GM19351 (cell line): ENCODE measurements around the gene RBMS3.

Experiments
- ATAC-seq: cut with Tn5 transposase; IDR thresholded peaks from one replicate; pipeline ENCODE4 v1.9.1; 2021; ENCODE audit warnings: mild to moderate bottlenecking, moderate library complexity; ENCODE audit not compliant: unreplicated experiment

RBMS3 gene

GRCh38 chr3:29919571-29919970 lies 638.7 kb downstream of the RBMS3 start:
- no peak for ATAC-seq

GRCh38 chr3:29922992-29923746 lies 642.3 kb downstream of the RBMS3 start:
- no peak for ATAC-seq

GRCh38 chr3:29924783-29925561 lies 644.1 kb downstream of the RBMS3 start:
- no peak for ATAC-seq

DNA sequence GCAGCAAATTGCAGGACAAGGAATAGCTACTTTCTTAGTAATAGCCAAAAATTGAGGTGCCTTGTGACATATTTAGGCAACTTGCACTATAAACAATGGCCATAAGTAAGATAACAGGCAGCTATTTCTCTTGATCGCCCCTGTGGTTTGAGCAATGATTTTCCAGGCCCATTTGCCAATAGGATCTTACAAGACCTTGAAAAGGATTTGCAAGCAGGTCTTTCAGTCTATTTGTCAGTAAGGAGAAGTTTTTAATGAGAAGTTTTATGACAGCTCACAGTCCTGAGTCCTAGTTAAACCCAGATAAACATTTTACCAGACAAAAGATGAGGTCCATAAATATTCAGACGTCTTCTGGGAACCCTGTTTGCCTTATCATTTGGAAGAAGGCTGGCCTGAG lies 645.5 kb downstream of the RBMS3 start:
- ATAC-seq = no peak

DNA sequence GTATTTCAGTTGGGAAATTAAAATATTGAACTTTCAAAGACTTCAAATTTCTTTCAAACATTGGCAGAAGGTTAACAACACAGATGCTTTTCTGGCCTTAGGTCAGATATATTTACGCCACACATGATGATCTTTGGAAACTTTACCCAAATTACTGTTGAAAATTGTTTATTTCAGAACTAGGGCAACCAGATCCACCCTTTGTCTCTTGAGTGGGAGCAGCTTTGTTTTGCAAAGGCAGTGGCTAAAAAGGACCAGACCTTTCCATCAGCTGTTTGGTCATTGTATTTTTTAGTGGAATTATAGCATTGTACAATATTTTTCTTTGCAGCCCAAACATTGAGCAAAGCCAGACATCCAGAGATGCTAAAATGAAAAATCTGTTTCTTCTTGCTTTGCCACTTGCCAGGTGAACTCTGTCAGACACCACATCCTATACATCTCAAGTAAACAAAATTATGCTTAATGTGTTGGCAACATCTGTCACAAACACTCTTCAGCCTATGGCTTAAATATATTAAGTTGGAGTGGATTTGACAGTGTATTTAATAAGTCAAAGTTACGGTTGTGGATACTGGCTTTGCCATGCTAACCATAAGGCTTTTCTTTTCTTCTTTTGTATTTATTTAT lies 651.9 kb downstream of the RBMS3 start:
- ATAC-seq = no peak

DNA sequence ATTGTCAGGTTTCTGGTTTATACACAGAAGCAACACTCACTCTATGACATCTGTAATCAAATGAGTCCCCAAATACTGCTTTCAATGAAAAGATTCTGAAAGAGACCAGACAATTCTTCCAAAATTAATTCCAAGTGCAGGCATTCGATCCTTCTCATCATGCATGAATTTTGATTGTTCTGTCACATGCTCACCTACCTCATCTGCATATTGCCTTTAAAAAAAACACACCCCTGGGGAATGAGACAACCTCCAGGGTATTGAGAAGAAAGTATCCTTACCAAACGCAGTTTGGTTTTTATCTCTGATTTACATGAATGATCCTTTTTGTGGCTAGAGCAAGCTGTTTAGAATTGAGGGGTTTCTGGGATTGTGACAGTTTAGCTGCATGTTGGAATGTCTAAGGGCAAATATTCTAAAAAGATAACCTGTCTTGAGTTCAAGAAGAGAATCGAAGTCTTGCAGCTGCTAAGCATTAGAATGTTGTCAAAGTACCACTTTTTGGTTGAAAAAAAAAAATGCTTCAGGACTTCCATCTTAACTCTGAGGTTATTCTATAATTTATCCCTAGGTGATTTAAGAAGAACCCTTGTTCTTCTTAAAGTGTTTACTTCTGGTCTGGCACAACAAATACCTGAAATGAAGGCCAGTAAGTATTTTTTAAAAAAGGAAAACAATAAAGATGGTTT lies 653.1 kb downstream of the RBMS3 start:
- no peak for ATAC-seq

- ATAC-seq = no peak
Observed at GRCh38 chr3:29934751-29935150, 653.9 kb downstream of the RBMS3 start.

GRCh38 chr3:29936054-29936453 lies 655.2 kb downstream of the RBMS3 start:
- peak; percentile 96 for ATAC-seq

DNA sequence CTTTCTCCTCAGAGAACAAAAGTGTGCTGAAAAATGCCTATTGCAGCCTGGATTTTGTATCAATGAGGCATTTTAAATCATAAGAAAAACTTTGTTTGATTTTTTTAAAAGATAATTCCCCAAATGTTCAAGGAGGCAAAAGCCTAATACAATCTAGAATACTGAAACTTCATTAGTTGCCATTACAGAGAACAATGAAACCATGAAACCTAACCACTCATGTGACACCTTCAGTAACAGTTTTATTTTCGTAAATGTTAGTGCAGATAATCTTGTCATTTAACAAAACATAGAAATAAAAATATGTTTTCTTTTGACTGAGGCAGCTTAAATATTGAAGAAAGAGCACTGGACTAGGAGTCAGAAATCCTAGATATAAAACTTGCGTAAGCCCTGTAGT lies 655.9 kb downstream of the RBMS3 start:
- ATAC-seq = peak; percentile 44

DNA sequence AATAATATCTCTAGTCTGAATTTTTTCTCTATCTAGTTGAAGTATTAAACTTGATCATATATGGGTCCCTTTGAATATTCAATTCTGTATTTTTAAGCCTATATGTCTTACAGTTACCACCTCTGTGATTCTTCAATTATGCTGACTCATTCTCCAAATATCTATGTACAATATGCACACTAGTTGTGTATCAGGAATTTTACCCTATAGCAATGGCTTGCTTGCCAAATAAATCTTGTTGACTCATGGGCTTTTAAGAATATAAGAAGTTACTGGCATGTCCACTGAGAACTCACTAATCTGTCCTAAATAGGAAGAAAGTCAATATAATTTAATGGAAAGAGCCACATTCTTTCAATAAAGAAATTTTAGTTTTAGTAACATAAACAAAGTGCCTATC lies 656.3 kb downstream of the RBMS3 start:
- no peak for ATAC-seq

- no peak for ATAC-seq
Observed at GRCh38 chr3:29940759-29941323, 660.0 kb downstream of the RBMS3 start.

- ATAC-seq = no peak
Observed at GRCh38 chr3:29942297-29942696, 661.4 kb downstream of the RBMS3 start.

- ATAC-seq = no peak
Observed at GRCh38 chr3:29949131-29949530, 668.3 kb downstream of the RBMS3 start.

GRCh38 chr3:29949940-29950616 lies 669.2 kb downstream of the RBMS3 start:
- ATAC-seq = no peak

- ATAC-seq = no peak
Observed at GRCh38 chr3:29952431-29952830, 671.6 kb downstream of the RBMS3 start.

DNA sequence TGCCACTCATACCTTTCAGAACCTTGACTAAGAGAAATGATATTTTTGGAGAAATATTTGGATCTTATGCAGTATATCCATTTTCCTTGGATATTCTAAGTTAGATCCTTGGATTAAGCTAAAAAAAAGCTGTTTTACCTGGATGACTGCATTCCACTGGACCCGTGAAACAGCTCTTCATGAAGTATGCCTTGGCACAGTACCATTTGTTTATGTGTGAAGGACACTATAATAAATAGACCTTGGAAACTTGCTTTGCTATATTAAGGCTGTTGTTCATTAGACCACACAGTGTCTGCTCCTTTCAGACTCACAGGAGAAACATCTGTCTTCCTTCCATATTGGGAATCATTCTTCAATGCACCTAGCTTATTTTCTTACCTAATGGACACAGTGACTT lies 674.5 kb downstream of the RBMS3 start:
- ATAC-seq = no peak

GRCh38 chr3:29958816-29959215 lies 677.9 kb downstream of the RBMS3 start:
- no peak for ATAC-seq

GRCh38 chr3:29971895-29972294 lies 691.0 kb downstream of the RBMS3 start:
- ATAC-seq = no peak

DNA sequence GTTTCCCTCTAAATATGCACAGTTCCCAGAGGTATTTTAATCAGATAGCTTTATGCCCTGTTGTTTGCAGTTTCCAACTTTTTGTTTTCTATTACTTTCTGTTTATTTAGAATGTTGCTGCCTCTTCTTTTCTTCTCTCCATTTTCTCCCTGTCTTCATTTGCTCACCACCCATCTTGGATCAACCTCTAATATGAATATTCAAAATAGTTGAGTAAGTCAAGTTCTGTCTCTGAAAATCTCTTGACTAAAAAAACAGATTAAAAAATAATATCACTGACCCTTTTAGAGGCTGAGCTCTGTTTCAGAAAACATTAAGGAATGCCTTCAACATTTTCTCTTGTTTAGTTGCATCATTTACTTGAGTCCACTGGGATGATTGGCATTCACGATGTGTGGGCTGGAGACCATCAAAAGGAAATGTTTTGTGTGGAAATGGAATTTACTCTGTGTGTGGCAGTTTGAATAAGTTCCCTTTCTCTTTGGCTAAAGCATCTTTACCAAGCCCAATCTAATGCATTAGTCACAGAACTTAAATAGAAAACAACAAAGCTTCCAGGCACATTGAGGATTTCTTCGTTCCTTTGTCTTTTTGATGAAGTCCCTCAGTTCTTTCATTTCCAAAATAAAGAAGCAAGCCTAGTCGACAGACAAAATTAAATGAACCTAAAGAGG lies 691.6 kb downstream of the RBMS3 start:
- ATAC-seq = no peak

- ATAC-seq = no peak
Observed at GRCh38 chr3:29973763-29974162, 692.9 kb downstream of the RBMS3 start.
